IMR-90 (cell line): Measurements from ENCODE around the gene EPB41L3.

Experiments
- BHLHE40 ChIP-seq: fragments of 150-350 bp; IDR thresholded peaks from 2 replicates; pipeline ENCODE4 v1.6.1; 2016; ENCODE audit warnings: mild to moderate bottlenecking, low read depth, low read length
- CEBPB ChIP-seq: IDR thresholded peaks from 2 replicates; pipeline ENCODE4 v1.6.1; 2012; ENCODE audit warnings: low read depth, low read length, improper control_type of control experiment
- MAZ ChIP-seq: IDR thresholded peaks from 2 replicates; pipeline ENCODE4 v1.6.1; 2012; ENCODE audit warnings: low read depth, mild to moderate bottlenecking, low read length, improper control_type of control experiment, moderate library complexity, borderline replicate concordance
- MXI1 ChIP-seq: IDR thresholded peaks from 2 replicates; pipeline ENCODE4 v1.6.1; 2012; ENCODE audit warnings: low read depth, mild to moderate bottlenecking, low read length, moderate library complexity, borderline replicate concordance
- NFE2L2 ChIP-seq: fragments of 150-350 bp; IDR thresholded peaks from 2 replicates; pipeline ENCODE4 v1.6.1; 2016; ENCODE audit warnings: low read depth, mild to moderate bottlenecking, low read length
- POLR2A ChIP-seq: IDR thresholded peaks from 2 replicates; pipeline ENCODE4 v1.6.1; 2012; ENCODE audit warnings: mild to moderate bottlenecking, low read depth, low read length
- RCOR1 ChIP-seq: IDR thresholded peaks from 2 replicates; pipeline ENCODE4 v1.6.1; 2012; ENCODE audit warnings: mild to moderate bottlenecking, low read length, improper control_type of control experiment; ENCODE audit not compliant: insufficient replicate concordance
- SMC3 ChIP-seq: fragments of 150-350 bp; IDR thresholded peaks from 2 replicates; pipeline ENCODE4 v1.6.1; 2016; ENCODE audit warnings: low read depth, mild to moderate bottlenecking, antibody characterized with exemption, low read length, moderate library complexity
- TF ChIP-seq, protein P1 (sequence below): conservative IDR thresholded peaks from 2 replicates; pipeline ENCODE4 v1.5.1; 2012; ENCODE audit warnings: mild to moderate bottlenecking, low read depth, low read length, improper control_type of control experiment
- TF ChIP-seq, protein P2 (sequence below): fragments of 150-350 bp; IDR thresholded peaks from 2 replicates; pipeline ENCODE4 v1.6.1; 2017; ENCODE audit warnings: mild to moderate bottlenecking, antibody characterized with exemption, low read length, low read depth
- TF ChIP-seq, protein P3 (sequence below): fragments of 150-350 bp; IDR thresholded peaks from 2 replicates; pipeline ENCODE4 v1.6.1; 2016; ENCODE audit warnings: low read depth, mild to moderate bottlenecking, low read length, moderate library complexity, borderline replicate concordance

DNA sequence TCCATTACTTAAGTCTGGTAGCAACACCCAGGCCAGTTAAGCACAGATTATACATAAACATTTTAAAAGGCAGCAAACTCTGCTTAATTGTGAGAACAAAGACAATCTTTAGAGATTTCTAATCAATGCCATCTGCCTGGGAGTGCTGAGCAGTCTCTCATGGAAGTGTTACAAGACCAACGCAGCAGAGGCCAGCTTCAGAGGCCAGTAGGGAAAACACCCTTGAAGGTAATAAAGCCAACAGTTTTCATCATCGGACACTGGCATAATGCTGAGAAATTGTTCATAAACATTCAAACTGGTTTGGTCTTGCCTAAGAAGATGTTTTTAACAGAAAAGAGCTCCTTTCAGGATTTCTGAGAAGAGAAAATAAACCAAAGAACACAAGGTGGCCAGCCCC, 35.0 kb downstream of the EPB41L3 start:
- TF ChIP-seq, protein P1, sequence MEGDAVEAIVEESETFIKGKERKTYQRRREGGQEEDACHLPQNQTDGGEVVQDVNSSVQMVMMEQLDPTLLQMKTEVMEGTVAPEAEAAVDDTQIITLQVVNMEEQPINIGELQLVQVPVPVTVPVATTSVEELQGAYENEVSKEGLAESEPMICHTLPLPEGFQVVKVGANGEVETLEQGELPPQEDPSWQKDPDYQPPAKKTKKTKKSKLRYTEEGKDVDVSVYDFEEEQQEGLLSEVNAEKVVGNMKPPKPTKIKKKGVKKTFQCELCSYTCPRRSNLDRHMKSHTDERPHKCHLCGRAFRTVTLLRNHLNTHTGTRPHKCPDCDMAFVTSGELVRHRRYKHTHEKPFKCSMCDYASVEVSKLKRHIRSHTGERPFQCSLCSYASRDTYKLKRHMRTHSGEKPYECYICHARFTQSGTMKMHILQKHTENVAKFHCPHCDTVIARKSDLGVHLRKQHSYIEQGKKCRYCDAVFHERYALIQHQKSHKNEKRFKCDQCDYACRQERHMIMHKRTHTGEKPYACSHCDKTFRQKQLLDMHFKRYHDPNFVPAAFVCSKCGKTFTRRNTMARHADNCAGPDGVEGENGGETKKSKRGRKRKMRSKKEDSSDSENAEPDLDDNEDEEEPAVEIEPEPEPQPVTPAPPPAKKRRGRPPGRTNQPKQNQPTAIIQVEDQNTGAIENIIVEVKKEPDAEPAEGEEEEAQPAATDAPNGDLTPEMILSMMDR = no peak
- no peak for TF ChIP-seq POLR2A
- TF ChIP-seq, protein P2, sequence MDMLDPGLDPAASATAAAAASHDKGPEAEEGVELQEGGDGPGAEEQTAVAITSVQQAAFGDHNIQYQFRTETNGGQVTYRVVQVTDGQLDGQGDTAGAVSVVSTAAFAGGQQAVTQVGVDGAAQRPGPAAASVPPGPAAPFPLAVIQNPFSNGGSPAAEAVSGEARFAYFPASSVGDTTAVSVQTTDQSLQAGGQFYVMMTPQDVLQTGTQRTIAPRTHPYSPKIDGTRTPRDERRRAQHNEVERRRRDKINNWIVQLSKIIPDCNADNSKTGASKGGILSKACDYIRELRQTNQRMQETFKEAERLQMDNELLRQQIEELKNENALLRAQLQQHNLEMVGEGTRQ = no peak
- no peak for TF ChIP-seq MXI1
- no peak for TF ChIP-seq NFE2L2
- no peak for TF ChIP-seq SMC3
- TF ChIP-seq BHLHE40 = no peak
- TF ChIP-seq MAZ = no peak
- no peak for TF ChIP-seq CEBPB
- TF ChIP-seq, protein P3, sequence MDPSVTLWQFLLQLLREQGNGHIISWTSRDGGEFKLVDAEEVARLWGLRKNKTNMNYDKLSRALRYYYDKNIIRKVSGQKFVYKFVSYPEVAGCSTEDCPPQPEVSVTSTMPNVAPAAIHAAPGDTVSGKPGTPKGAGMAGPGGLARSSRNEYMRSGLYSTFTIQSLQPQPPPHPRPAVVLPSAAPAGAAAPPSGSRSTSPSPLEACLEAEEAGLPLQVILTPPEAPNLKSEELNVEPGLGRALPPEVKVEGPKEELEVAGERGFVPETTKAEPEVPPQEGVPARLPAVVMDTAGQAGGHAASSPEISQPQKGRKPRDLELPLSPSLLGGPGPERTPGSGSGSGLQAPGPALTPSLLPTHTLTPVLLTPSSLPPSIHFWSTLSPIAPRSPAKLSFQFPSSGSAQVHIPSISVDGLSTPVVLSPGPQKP = no peak
- TF ChIP-seq RCOR1 = no peak
